Panc1 (cell line): ENCODE measurements around the gene PABPN1. TPM values are rescaled to one million over a fixed set of nuclear protein-coding genes. Genes with fewer than 3 reads are reported as not detected.

ENCODE experiments used
- ATAC-seq: fragments of 200-7000 bp; cut with Tn5 transposase; 2 replicates; pipeline ENCODE4 v1.9.1; 2020; ENCODE audit warnings: mild to moderate bottlenecking, moderate library complexity
- BruUV-seq: library from RNA; stranded (reverse); fragments of 400-500 nt; replicated peaks from 2 replicates; lab custom pipeline; 2021; lab: Mats Ljungman, UMichigan
- CTCF ChIA-PET: fragments of 300-600 bp; sonication (Branson Sonifier 250); formaldehyde crosslinking; loops from one replicate; lab custom pipeline; 2022; ENCODE audit warnings: antibody characterized with exemption; lab: Charles Lee
- POLR2A ChIA-PET: fragments of 300-600 bp; sonication (Branson Sonifier 250); formaldehyde crosslinking; loops from one replicate; lab custom pipeline; 2022; ENCODE audit warnings: antibody characterized with exemption; lab: Charles Lee
- DNase-seq: peaks from one replicate; pipeline ENCODE4 v3.0.0-alpha.2; 2010; ENCODE audit warnings: low read depth, low spot score
- H3K27ac ChIP-seq: 2 replicates; pipeline ENCODE4 v1.5.1; 2011; ENCODE audit warnings: mild to moderate bottlenecking, low read length, inconsistent platforms
- H3K27me3 ChIP-seq: fragments of 200-500 bp; sonication (Bioruptor generic); 2 replicates; pipeline ENCODE4 v1.6.0; 2014; ENCODE audit warnings: low read length, inconsistent platforms; ENCODE audit not compliant: control insufficient read depth, insufficient read depth
- H3K36me3 ChIP-seq: fragments of 200-500 bp; sonication (Bioruptor generic); 2 replicates; pipeline ENCODE4 v1.5.1; 2014; ENCODE audit warnings: inconsistent platforms, mild to moderate bottlenecking, low read length, moderate library complexity; ENCODE audit not compliant: control insufficient read depth, insufficient read depth
- H3K4me1 ChIP-seq: 2 replicates; pipeline ENCODE4 v1.5.1; 2011; ENCODE audit warnings: inconsistent platforms, mild to moderate bottlenecking, low read length, moderate library complexity; ENCODE audit not compliant: control insufficient read depth, insufficient read depth
- H3K4me3 ChIP-seq, 2 experiments: 2 replicates each; pipeline ENCODE4 v1.5.1; 2011 to 2012; ENCODE audit warnings: low read depth in 2 of 2, low read length in 2 of 2, mild to moderate bottlenecking in 2 of 2, inconsistent platforms in 1 of 2, moderate library complexity in 1 of 2
- H3K9me3 ChIP-seq: fragments of 200-500 bp; sonication (Bioruptor generic); 2 replicates; pipeline ENCODE4 v1.5.1; 2014; ENCODE audit warnings: low read depth, mild to moderate bottlenecking, inconsistent platforms, low read length, moderate library complexity; ENCODE audit not compliant: control insufficient read depth, insufficient read depth
- CTCF ChIP-seq: fragments of 450-650 bp; IDR thresholded peaks from 2 replicates; pipeline ENCODE4 v1.5.1; 2017; ENCODE audit warnings: mild to moderate bottlenecking
- POLR2AphosphoS5 ChIP-seq: IDR thresholded peaks from 2 replicates; pipeline ENCODE4 v1.6.1; 2012; ENCODE audit warnings: mild to moderate bottlenecking, low read depth, low read length, moderate library complexity
- REST ChIP-seq, 2 experiments: IDR thresholded peaks; 2 replicates each; pipeline ENCODE4 v1.6.1; 2011 to 2012; ENCODE audit warnings: low read depth in 2 of 2, control low read depth in 1 of 2, low read length in 1 of 2, mild to moderate bottlenecking in 1 of 2, moderate library complexity in 1 of 2; ENCODE audit not compliant: insufficient read depth in 1 of 2
- SIN3A ChIP-seq: IDR thresholded peaks from 2 replicates; pipeline ENCODE4 v1.6.1; 2012; ENCODE audit warnings: low read depth, mild to moderate bottlenecking, low read length, moderate library complexity, borderline replicate concordance; ENCODE audit not compliant: insufficient read depth
- TCF7L2 ChIP-seq: IDR thresholded peaks from 2 replicates; pipeline ENCODE4 v1.6.1; 2011; ENCODE audit warnings: mild to moderate bottlenecking, low read depth, low read length, inconsistent platforms
- in situ Hi-C: cut with HindIII; loops from 2 replicates; pipeline ENCODE4 v1.10.0; 2016; ENCODE audit warnings: low sequenced_read_pairs, low pct_unique_long_range_greater_than_20kb
- intact Hi-C: fragments of 100-400 bp; cut with micrococcal nuclease; formaldehyde crosslinking; loops from one replicate; pipeline ENCODE4 v1.10.0; 2022; ENCODE audit not compliant: unreplicated experiment
- total RNA-seq: library from RNA; stranded (reverse); gene quantifications from one replicate; pipeline ENCODE4 v1.2.1, GENCODE V29; 2021; ENCODE audit not compliant: unreplicated experiment

Gene PABPN1
- total RNA-seq, 1 experiment from 2014 or later, result 159 TPM

GRCh38 chr14:23299986-23300686, 21.1 kb upstream of the PABPN1 start:
- DNase-seq, result no peak
- no peak for TF ChIP-seq TCF7L2
- Histone ChIP-seq H3K4me3 (peak overlapping the region; percentile 67 to 90), H3K36me3 (no peaks in the 10 kb centered on the region), H3K9me3 (no peaks in the 10 kb centered on the region), H3K4me1 (peaks cover 10% of the 10 kb centered on the region), H3K27ac (peak overlapping the region; percentile 93), H3K27me3 (no peaks in the 10 kb centered on the region)
- no peak for ATAC-seq
- CTCF ChIA-PET, result interaction anchor here (0.6 to 1.1 kb wide), 2 partner anchors 180 kb away, joined by 4 to 7 read pairs; no protein-coding TSS in a partner anchor
- in situ Hi-C loops (no loop called here), intact Hi-C loops (no loop called here)
- POLR2A ChIA-PET, result no interaction called here
- BruUV-seq, result no TSS peak

- no peak for DNase-seq
- in situ Hi-C loops, result no loop called here
- BruUV-seq, result TSS peak; percentile 91
These were observed 20.5 kb upstream of the PABPN1 start for GRCh38 chr14:23300687-23301223.

More at GRCh38 chr14:23300687-23301223, 20.5 kb upstream of the PABPN1 start:
- Histone ChIP-seq H3K9me3 (no peaks in the 10 kb centered on the region), H3K4me3 (peak overlapping the region; percentile 67 to 90), H3K4me1 (peaks cover 12% of the 10 kb centered on the region), H3K27ac (peak overlapping the region; percentile 93), H3K27me3 (no peaks in the 10 kb centered on the region), H3K36me3 (no peaks in the 10 kb centered on the region)
- intact Hi-C loops, result no loop called here
- POLR2A ChIA-PET, result no interaction called here
- CTCF ChIA-PET, result interaction anchor here (0.5 to 1.1 kb wide), 2 partner anchors 180 to 793 kb away, joined by 3 to 4 read pairs; no protein-coding TSS in a partner anchor
- TF ChIP-seq CTCF (no peak), TCF7L2 (no peak), REST (IDR thresholded peaks at IDR 0.05; ENCODE audit: insufficient read depth in 1 of 2, low read depth in 2 of 2, low read length in 1 of 2) (no peak), SIN3A (no peak), POLR2AphosphoS5 (no peak)
- ATAC-seq, result no peak
